GM18499 (cell line): Measurements from ENCODE around the gene APELA.

Source experiments
- ATAC-seq: cut with Tn5 transposase; IDR thresholded peaks from one replicate; pipeline ENCODE4 v1.9.1; 2021; ENCODE audit warnings: moderate number of reproducible peaks; ENCODE audit not compliant: insufficient read depth, unreplicated experiment

Gene APELA

GRCh38 chr4:164876700-164877324 lies at the start of gene APELA:
APELA (plus strand) TSS chr4:164877178; CDS start chr4:164877332, 154 bp downstream.
- ATAC-seq = peak; percentile 98

GRCh38 chr4:164828955-164829354 lies 48.0 kb upstream of the APELA start:
- no peak for ATAC-seq

- no peak for ATAC-seq
These were observed 30.4 kb upstream of the APELA start for GRCh38 chr4:164846566-164846965.

GRCh38 chr4:164847016-164847415 lies 30.0 kb upstream of the APELA start:
- ATAC-seq = no peak

- no peak for ATAC-seq
These were observed 28.9 kb upstream of the APELA start for GRCh38 chr4:164847967-164848649.

- no peak for ATAC-seq
These were observed 20.6 kb upstream of the APELA start for GRCh38 chr4:164856396-164856795.

GRCh38 chr4:164866817-164867490 lies 10.0 kb upstream of the APELA start:
- ATAC-seq = peak; percentile 55

- ATAC-seq = no peak
These were observed 5.3 kb upstream of the APELA start for GRCh38 chr4:164871673-164872072.

GRCh38 chr4:164872481-164872880 lies 4.5 kb upstream of the APELA start:
- ATAC-seq = no peak

GRCh38 chr4:164874789-164875188 lies 2.2 kb upstream of the APELA start:
- ATAC-seq = no peak

GRCh38 chr4:164880489-164881262 lies 3.7 kb downstream of the APELA start:
- ATAC-seq = no peak

GRCh38 chr4:164888096-164888715 lies 11.2 kb downstream of the APELA start:
- no peak for ATAC-seq

- ATAC-seq = no peak
These were observed 13.7 kb downstream of the APELA start for GRCh38 chr4:164890691-164891090.

- ATAC-seq = peak; percentile 70
These were observed 15.0 kb downstream of the APELA start for GRCh38 chr4:164892018-164892417.

GRCh38 chr4:164894702-164895101 lies 17.7 kb downstream of the APELA start:
- peak; percentile 50 for ATAC-seq

- ATAC-seq = no peak
These were observed 25.6 kb downstream of the APELA start for GRCh38 chr4:164902608-164903007.

GRCh38 chr4:164904336-164904735 lies 27.4 kb downstream of the APELA start:
- no peak for ATAC-seq

- ATAC-seq = no peak
These were observed 28.0 kb downstream of the APELA start for GRCh38 chr4:164904941-164905340.

- ATAC-seq = no peak
These were observed 29.4 kb downstream of the APELA start for GRCh38 chr4:164906368-164906767.

- peak; percentile 69 for ATAC-seq
These were observed 36.5 kb downstream of the APELA start for GRCh38 chr4:164913506-164913905.
